Measurements from ENCODE around the gene B4GALT3.

DNA sequence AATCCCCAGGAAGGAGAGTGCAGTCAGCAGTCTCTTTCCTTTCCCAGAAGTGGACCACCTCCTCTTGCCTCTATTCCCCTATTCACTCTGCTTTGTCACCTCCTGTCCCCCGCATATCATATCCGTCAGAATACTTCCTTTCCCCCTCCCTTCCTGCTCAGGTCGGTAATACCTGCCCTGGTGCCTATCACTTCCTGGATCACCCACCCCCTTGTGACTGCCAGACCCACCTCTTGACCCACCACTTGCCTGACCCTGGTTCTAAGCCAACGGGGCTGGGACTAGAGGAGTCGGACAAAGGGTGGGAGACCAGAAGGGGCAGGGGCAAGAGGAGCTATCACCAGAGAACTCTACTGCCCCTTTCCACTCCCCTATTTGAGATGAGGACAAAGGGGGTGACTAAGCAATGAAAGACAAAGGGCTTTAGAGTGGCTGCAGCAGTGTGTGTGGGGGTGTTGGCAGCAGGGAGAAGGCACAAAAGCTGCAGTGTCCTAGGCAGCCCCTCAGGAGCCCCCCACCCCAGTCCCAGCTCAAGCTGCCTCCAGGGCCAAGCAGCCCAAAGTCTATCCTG, 23.2 kb upstream of the B4GALT3 start:
- TF ChIP-seq, protein P1, sequence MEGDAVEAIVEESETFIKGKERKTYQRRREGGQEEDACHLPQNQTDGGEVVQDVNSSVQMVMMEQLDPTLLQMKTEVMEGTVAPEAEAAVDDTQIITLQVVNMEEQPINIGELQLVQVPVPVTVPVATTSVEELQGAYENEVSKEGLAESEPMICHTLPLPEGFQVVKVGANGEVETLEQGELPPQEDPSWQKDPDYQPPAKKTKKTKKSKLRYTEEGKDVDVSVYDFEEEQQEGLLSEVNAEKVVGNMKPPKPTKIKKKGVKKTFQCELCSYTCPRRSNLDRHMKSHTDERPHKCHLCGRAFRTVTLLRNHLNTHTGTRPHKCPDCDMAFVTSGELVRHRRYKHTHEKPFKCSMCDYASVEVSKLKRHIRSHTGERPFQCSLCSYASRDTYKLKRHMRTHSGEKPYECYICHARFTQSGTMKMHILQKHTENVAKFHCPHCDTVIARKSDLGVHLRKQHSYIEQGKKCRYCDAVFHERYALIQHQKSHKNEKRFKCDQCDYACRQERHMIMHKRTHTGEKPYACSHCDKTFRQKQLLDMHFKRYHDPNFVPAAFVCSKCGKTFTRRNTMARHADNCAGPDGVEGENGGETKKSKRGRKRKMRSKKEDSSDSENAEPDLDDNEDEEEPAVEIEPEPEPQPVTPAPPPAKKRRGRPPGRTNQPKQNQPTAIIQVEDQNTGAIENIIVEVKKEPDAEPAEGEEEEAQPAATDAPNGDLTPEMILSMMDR (conservative IDR thresholded peaks at IDR 0.05), result no peak
- TF ChIP-seq ZFX (IDR thresholded peaks at IDR 0.05), result no peak
